ENCODE measurements around the gene STAG1. TPM values are rescaled to one million over a fixed set of nuclear protein-coding genes. Genes with fewer than 3 reads are reported as not detected.

The STAG1 gene
- total and polyA plus RNA-seq, 2 experiments from 2014 or later = 9.0 to 21.9 TPM

- DNase-seq (ENCODE audit: low spot score) (no peak), ATAC-seq (no peak)
- H3K36me3 Mint-ChIP-seq (ENCODE audit: low read depth) = no peaks in the 10 kb centered on the region
- H3K4me1 ChIP-seq (ENCODE audit: insufficient read depth) = no peaks in the 10 kb centered on the region
- no peaks in the 10 kb centered on the region for H3K79me2 ChIP-seq (replicated peaks; ENCODE audit: insufficient read depth)
- no peak overlapping the region for H3K27ac ChIP-seq (ENCODE audit: low read depth)
- H3K27me3 Mint-ChIP-seq (ENCODE audit: insufficient read depth, low read depth, poor library complexity) = no peaks in the 10 kb centered on the region
- no peaks in the 10 kb centered on the region for H3K9me2 ChIP-seq (ENCODE audit: insufficient read depth)
- H3K4me1 Mint-ChIP-seq = no peaks in the 10 kb centered on the region
- H2AFZ ChIP-seq = no peak overlapping the region
- no peaks in the 10 kb centered on the region for H3F3A ChIP-seq (replicated peaks; ENCODE audit: low read depth)
- no peak overlapping the region for H3K4me2 ChIP-seq
- H3K36me3 ChIP-seq (ENCODE audit: insufficient read depth) = no peaks in the 10 kb centered on the region
- no peaks in the 10 kb centered on the region for H4K20me1 ChIP-seq (replicated peaks; ENCODE audit: insufficient read depth)
- TF ChIP-seq REST (IDR thresholded peaks at IDR 0.05; ENCODE audit: unreplicated experiment) (no peak), ZNF462 (CRISPR knock-in tag; IDR thresholded peaks at IDR 0.05) (no peak), ZNF114 (CRISPR knock-in tag; IDR thresholded peaks at IDR 0.05) (no peak), EZH2phosphoT487 (IDR thresholded peaks at IDR 0.05; ENCODE audit: unreplicated experiment) (no peak), CTCF (conservative IDR thresholded peaks at IDR 0.05; ENCODE audit: low read depth in 2 of 2) (no peak)
- no peak overlapping the region for H3K4me3 Mint-ChIP-seq
- no peak overlapping the region for H3K4me3 ChIP-seq
- no peaks in the 10 kb centered on the region; the same call in 2 of the 3 replicates for H3K9me3 Mint-ChIP-seq
- no peaks in the 10 kb centered on the region for H3K27me3 ChIP-seq (ENCODE audit: insufficient read depth)
- H3K27ac Mint-ChIP-seq = no peak overlapping the region
Observed at GRCh38 chr3:136792556-136793330, 40.6 kb upstream of the STAG1 start.
